EL (cell line): ENCODE results near the gene RAB6A.

ENCODE experiments used
- DNase-seq: peaks from one replicate; pipeline ENCODE4 v3.0.0-alpha.2; 2016

Gene RAB6A

GRCh38 chr11:73652046-73652730 lies 108.7 kb downstream of the RAB6A start:
- no peak for DNase-seq

GRCh38 chr11:73651661-73652045 lies 109.2 kb downstream of the RAB6A start:
- DNase-seq = no peak

- no peak for DNase-seq
Observed at GRCh38 chr11:73651252-73651651, 109.6 kb downstream of the RAB6A start.

- no peak for DNase-seq
Observed at GRCh38 chr11:73650400-73650799, 110.5 kb downstream of the RAB6A start.

- no peak for DNase-seq
Observed at GRCh38 chr11:73649206-73649605, 111.7 kb downstream of the RAB6A start.

- DNase-seq = no peak
Observed at GRCh38 chr11:73648571-73649046, 112.3 kb downstream of the RAB6A start.

GRCh38 chr11:73648121-73648520 lies 112.8 kb downstream of the RAB6A start:
- DNase-seq = no peak

- DNase-seq = peak; percentile 85
Observed at GRCh38 chr11:73647459-73648100, 113.3 kb downstream of the RAB6A start.

- DNase-seq = peak; percentile 18
Observed at GRCh38 chr11:73645972-73646631, 114.8 kb downstream of the RAB6A start, which contains the start of gene PLEKHB1. PLEKHB1 (plus strand) TSS chr11:73646581; CDS start chr11:73646609, 28 bp downstream.

GRCh38 chr11:73645121-73645969 lies 115.5 kb downstream of the RAB6A start:
- DNase-seq = no peak

GRCh38 chr11:73641668-73642067 lies 119.2 kb downstream of the RAB6A start:
- DNase-seq = no peak

GRCh38 chr11:73640592-73640991 lies 120.3 kb downstream of the RAB6A start:
- no peak for DNase-seq

- DNase-seq = no peak
Observed at GRCh38 chr11:73637012-73637411, 123.9 kb downstream of the RAB6A start.

- no peak for DNase-seq
Observed at GRCh38 chr11:73636249-73636648, 124.6 kb downstream of the RAB6A start.

GRCh38 chr11:73635721-73636120 lies 125.2 kb downstream of the RAB6A start:
- DNase-seq = no peak

- DNase-seq = no peak
Observed at GRCh38 chr11:73633999-73634398, 126.9 kb downstream of the RAB6A start.

- DNase-seq = no peak
Observed at GRCh38 chr11:73632996-73633395, 127.9 kb downstream of the RAB6A start.

GRCh38 chr11:73629907-73630306 lies 131.0 kb downstream of the RAB6A start:
- no peak for DNase-seq

- peak; percentile 67 for DNase-seq
Observed at GRCh38 chr11:73625696-73626318, 135.1 kb downstream of the RAB6A start.
